GM21515 (cell line): ENCODE measurements around the gene CRYAA.
"Not testable (repeated sequence)": the region's sequence is repeated elsewhere in the genome, so short reads cannot be mapped to it uniquely, and the experiment has no call there.

Experiments used
- ATAC-seq: cut with Tn5 transposase; IDR thresholded peaks from one replicate; pipeline ENCODE4 v1.9.1; 2021; ENCODE audit not compliant: unreplicated experiment

The CRYAA gene

GRCh38 chr21:43176621-43177020, 7.8 kb downstream of the CRYAA start:
- not testable (repeated sequence) for ATAC-seq

- ATAC-seq = not testable (repeated sequence)
Observed at GRCh38 chr21:43177043-43177906, 8.5 kb downstream of the CRYAA start.

GRCh38 chr21:43178175-43178826, 9.5 kb downstream of the CRYAA start:
- not testable (repeated sequence) for ATAC-seq

GRCh38 chr21:43181033-43181432, 12.2 kb downstream of the CRYAA start:
- ATAC-seq = not testable (repeated sequence)

- not testable (repeated sequence) for ATAC-seq
Observed at GRCh38 chr21:43187268-43187667, 18.5 kb downstream of the CRYAA start.

GRCh38 chr21:43187715-43188114, 18.9 kb downstream of the CRYAA start:
- ATAC-seq = no peak

- no peak for ATAC-seq
Observed at GRCh38 chr21:43188181-43188580, 19.4 kb downstream of the CRYAA start.

- ATAC-seq = no peak
Observed at GRCh38 chr21:43188592-43189210, 19.9 kb downstream of the CRYAA start.

- ATAC-seq = no peak
Observed at GRCh38 chr21:43189936-43190335, 21.1 kb downstream of the CRYAA start.

- ATAC-seq = no peak
Observed at GRCh38 chr21:43190544-43190943, 21.7 kb downstream of the CRYAA start.

GRCh38 chr21:43190951-43191350, 22.1 kb downstream of the CRYAA start:
- ATAC-seq = no peak

GRCh38 chr21:43191521-43191920, 22.7 kb downstream of the CRYAA start:
- no peak for ATAC-seq

- ATAC-seq = no peak
Observed at GRCh38 chr21:43191971-43192370, 23.2 kb downstream of the CRYAA start.

GRCh38 chr21:43192501-43193081, 23.8 kb downstream of the CRYAA start:
- no peak for ATAC-seq

GRCh38 chr21:43193088-43193650, 24.4 kb downstream of the CRYAA start:
- no peak for ATAC-seq

GRCh38 chr21:43193651-43194302, 25.0 kb downstream of the CRYAA start:
- no peak for ATAC-seq

GRCh38 chr21:43194303-43195120, 25.7 kb downstream of the CRYAA start:
- ATAC-seq = no peak

GRCh38 chr21:43195121-43196021, 26.6 kb downstream of the CRYAA start:
- no peak for ATAC-seq

- ATAC-seq = no peak
Observed at GRCh38 chr21:43196826-43197225, 28.0 kb downstream of the CRYAA start.
